BJ (cell line): Measurements from ENCODE around the gene PGS1. TPM values are rescaled to one million over a fixed set of nuclear protein-coding genes. Genes with fewer than 3 reads are reported as not detected.

ENCODE experiments used
- CTCF ChIA-PET: fragments of 350-600 bp; formaldehyde crosslinking; extraction: SDS; loops from one replicate; lab custom pipeline; 2021; ENCODE audit warnings: antibody characterized with exemption, inconsistent platforms; lab: Yijun Ruan, JAX
- POLR2A ChIA-PET: fragments of 300-600 bp; sonication (Branson Sonifier 250); formaldehyde crosslinking; extraction: SDS; loops from one replicate; lab custom pipeline; 2021; ENCODE audit warnings: antibody characterized with exemption; lab: Charles Lee
- DNase-seq: peaks from one replicate; pipeline ENCODE4 v3.0.0-alpha.2; 2011; ENCODE audit warnings: low read depth
- H3K27me3 ChIP-seq: 2 replicates; pipeline ENCODE4 v1.6.0; 2011; ENCODE audit warnings: low read length; ENCODE audit not compliant: control insufficient read depth, insufficient read depth
- H3K36me3 ChIP-seq: 2 replicates; pipeline ENCODE4 v1.5.1; 2011; ENCODE audit warnings: low read length; ENCODE audit not compliant: control insufficient read depth, insufficient read depth
- H3K4me3 ChIP-seq: 2 replicates; pipeline ENCODE4 v1.5.1; 2011; ENCODE audit warnings: low read depth, mild to moderate bottlenecking, control low read depth, low read length
- polyA plus RNA-seq: library from polyadenylated mRNA; depleted of rRNA; stranded (reverse); fragments of >200 nt; gene quantifications from 2 replicates; pipeline ENCODE4 v1.2.3, GENCODE V29; 2011
- TF ChIP-seq, protein P1 (sequence below): IDR thresholded peaks from 2 replicates; pipeline ENCODE4 v1.5.1; 2011; ENCODE audit warnings: low read depth, mild to moderate bottlenecking, control low read depth, inconsistent platforms, low read length, moderate library complexity; ENCODE audit not compliant: insufficient read depth

Gene PGS1
- polyA plus RNA-seq, 1 experiment, result 37.7 TPM

DNA sequence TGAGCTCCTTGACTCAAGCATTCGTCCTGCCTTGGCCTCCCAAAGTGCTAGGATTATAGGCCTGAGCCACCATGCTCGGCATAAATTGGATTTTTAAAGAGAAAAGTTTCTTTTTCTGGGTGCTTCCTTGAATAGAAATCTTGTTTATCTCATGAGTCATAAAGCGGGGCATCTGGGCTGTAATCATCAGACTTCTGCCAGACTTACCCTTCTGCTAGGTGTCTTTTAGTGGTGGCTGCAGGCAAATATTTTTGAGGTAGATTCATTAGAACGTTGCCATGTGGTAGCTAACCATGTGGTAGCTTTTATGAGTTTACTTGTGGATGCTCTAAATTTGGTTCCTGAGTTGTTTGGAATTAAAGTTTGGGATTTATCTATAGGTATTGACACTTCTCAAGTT, 13.4 kb downstream of the PGS1 start:
- Histone ChIP-seq H3K4me3 (no peak overlapping the region), H3K27me3 (no peaks in the 10 kb centered on the region), H3K36me3 (peaks cover 4% of the 10 kb centered on the region; the same call in 1 of the 2 replicates)
- TF ChIP-seq, protein P1, sequence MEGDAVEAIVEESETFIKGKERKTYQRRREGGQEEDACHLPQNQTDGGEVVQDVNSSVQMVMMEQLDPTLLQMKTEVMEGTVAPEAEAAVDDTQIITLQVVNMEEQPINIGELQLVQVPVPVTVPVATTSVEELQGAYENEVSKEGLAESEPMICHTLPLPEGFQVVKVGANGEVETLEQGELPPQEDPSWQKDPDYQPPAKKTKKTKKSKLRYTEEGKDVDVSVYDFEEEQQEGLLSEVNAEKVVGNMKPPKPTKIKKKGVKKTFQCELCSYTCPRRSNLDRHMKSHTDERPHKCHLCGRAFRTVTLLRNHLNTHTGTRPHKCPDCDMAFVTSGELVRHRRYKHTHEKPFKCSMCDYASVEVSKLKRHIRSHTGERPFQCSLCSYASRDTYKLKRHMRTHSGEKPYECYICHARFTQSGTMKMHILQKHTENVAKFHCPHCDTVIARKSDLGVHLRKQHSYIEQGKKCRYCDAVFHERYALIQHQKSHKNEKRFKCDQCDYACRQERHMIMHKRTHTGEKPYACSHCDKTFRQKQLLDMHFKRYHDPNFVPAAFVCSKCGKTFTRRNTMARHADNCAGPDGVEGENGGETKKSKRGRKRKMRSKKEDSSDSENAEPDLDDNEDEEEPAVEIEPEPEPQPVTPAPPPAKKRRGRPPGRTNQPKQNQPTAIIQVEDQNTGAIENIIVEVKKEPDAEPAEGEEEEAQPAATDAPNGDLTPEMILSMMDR, result no peak
- DNase-seq, result no peak
- ChIA-PET CTCF (interaction anchor here (0.8 to 3.5 kb wide), 9 partner anchors 10 to 34 kb away, joined by 3 to 16 read pairs (median 4); no protein-coding TSS in a partner anchor), POLR2A (no interaction called here)

- Histone ChIP-seq H3K27me3 (no peaks in the 10 kb centered on the region), H3K36me3 (peaks cover 7% of the 10 kb centered on the region; the same call in 1 of the 2 replicates), H3K4me3 (no peak overlapping the region)
- CTCF ChIA-PET, result interaction anchor here (0.8 to 3.5 kb wide), 8 partner anchors 10 to 34 kb away, joined by 3 to 16 read pairs (median 4); no protein-coding TSS in a partner anchor
- TF ChIP-seq, protein P1, result no peak
- POLR2A ChIA-PET, result no interaction called here
- DNase-seq, result no peak
Measured at GRCh38 chr17:78392295-78392694, 13.8 kb downstream of the PGS1 start.

DNA sequence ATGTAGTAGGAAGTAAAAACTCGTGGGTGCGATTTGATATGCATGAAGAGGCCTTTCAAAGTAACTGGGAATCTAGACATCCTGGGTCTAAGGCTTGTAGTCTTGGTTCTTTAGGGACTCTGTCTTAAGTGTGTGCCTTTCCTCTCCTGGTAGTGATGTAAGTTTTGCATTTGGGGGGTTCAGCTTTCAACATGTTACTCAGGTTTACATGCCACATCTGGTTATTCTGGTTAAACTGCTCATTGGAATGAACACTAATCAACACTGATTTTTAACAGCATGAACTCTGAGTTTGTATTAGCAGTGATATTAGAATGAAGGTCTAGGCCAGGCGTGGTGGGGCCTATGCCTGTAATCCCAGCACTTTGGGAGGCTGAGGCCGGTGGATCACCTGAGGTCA, 15.1 kb downstream of the PGS1 start:
- ChIA-PET POLR2A (no interaction called here), CTCF (interaction anchor here (1.6 kb wide), 1 partner anchor 28 kb away, joined by 6 read pairs; no protein-coding TSS in a partner anchor)
- no peak for DNase-seq
- TF ChIP-seq, protein P1, result no peak
- H3K36me3 ChIP-seq, result peaks cover 12% of the 10 kb centered on the region
- no peak overlapping the region for H3K4me3 ChIP-seq
- no peaks in the 10 kb centered on the region for H3K27me3 ChIP-seq

DNA sequence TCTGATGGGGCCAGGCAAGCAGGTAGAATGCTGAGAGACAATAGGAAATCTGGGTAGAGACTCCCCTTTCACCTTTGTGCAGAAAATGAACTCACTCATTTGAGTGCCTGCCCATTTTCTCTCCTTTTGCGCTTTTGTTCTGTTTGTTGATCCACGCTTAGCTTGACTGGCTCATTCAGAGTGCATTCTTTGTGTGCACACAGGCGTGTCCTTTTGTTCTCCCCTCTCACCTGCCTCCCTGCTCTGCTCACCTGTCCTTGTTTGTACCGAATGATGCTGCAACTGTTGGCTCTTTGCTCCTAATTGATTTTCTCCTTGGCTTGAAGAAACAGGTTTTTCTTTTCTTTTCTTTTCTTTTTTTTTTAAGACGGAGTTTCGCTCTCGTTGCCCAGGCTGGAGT, 15.8 kb downstream of the PGS1 start:
- Histone ChIP-seq H3K4me3 (no peak overlapping the region), H3K36me3 (peaks cover 16% of the 10 kb centered on the region), H3K27me3 (no peaks in the 10 kb centered on the region)
- ChIA-PET POLR2A (no interaction called here), CTCF (interaction anchor here (1.6 kb wide), 1 partner anchor 28 kb away, joined by 6 read pairs; no protein-coding TSS in a partner anchor)
- TF ChIP-seq, protein P1, result no peak
- no peak for DNase-seq

DNA sequence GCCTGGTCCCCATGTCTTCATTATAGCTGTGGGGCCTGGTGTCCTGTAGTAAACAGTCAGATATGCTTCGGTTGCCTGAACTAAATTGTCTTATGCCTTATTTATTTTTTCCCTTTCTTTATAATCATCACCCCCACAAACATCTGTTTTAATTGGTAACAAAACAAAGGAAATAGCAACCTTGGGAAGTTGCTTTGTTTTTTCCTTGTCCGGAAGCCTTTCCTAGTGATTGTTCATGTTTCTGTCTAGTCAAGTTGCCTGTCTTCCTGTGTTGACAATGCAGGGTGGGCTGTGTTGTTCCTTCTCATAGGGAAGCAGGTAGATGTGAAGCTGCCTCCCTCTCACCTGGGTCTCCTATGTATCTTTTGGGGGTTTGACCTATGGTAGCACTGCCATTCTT, 16.7 kb downstream of the PGS1 start:
- Histone ChIP-seq H3K27me3 (no peaks in the 10 kb centered on the region), H3K36me3 (peaks cover 23% of the 10 kb centered on the region), H3K4me3 (no peak overlapping the region)
- POLR2A ChIA-PET, result no interaction called here
- DNase-seq, result no peak
- TF ChIP-seq, protein P1, result no peak
- CTCF ChIA-PET, result interaction anchor here (1.5 to 1.6 kb wide), 2 partner anchors 27 to 34 kb away, joined by 4 to 6 read pairs; no protein-coding TSS in a partner anchor
